IMR-90 (cell line): Measurements from ENCODE around the gene PARD3. TPM values are rescaled to one million over a fixed set of nuclear protein-coding genes. Genes with fewer than 3 reads are reported as not detected.
A peak's percentile ranks its signal among the peaks of the same experiment; 100 is the strongest.

Experiments
- ATAC-seq: fragments of 200-7000 bp; cut with Tn5 transposase; 2 replicates; pipeline ENCODE4 v1.9.1; 2020; ENCODE audit warnings: low read depth, mild to moderate bottlenecking, moderate library complexity
- BruUV-seq: library from RNA; stranded (reverse); fragments of 400-500 nt; replicated peaks from 2 replicates; lab custom pipeline; 2021; lab: Mats Ljungman, UMichigan
- CTCF ChIA-PET: fragments of 300-600 bp; formaldehyde crosslinking; extraction: SDS; loops from one replicate; lab custom pipeline; 2021; ENCODE audit warnings: antibody characterized with exemption; lab: Yijun Ruan, JAX
- POLR2A ChIA-PET: fragments of 300-600 bp; sonication (Branson Sonifier 250); formaldehyde crosslinking; loops from one replicate; lab custom pipeline; 2022; ENCODE audit warnings: antibody characterized with exemption; ENCODE audit not compliant: unreplicated experiment; lab: Charles Lee
- DNase-seq: peaks from one replicate; pipeline ENCODE4 v3.0.0; 2013
- H2AFZ ChIP-seq: replicated peaks from 2 replicates; pipeline ENCODE3; 2013; ENCODE audit warnings: low read length, mild to moderate bottlenecking; ENCODE audit not compliant: poor library complexity
- H2AK5ac ChIP-seq: 2 replicates; pipeline ENCODE4 v1.6.1; 2013; ENCODE audit warnings: low read depth, low read length, inconsistent platforms
- H2AK9ac ChIP-seq: replicated peaks from 2 replicates; pipeline ENCODE3; 2013; ENCODE audit warnings: mild to moderate bottlenecking, low read depth, low read length, moderate library complexity; ENCODE audit not compliant: poor library complexity
- H2BK120ac ChIP-seq: 2 replicates; pipeline ENCODE4 v1.6.1; 2013; ENCODE audit warnings: low read depth, low read length, inconsistent platforms
- H2BK15ac ChIP-seq: 3 replicates; pipeline ENCODE4 v1.6.1; 2013; ENCODE audit warnings: low read depth, low read length, inconsistent platforms
- H2BK20ac ChIP-seq: 2 replicates; pipeline ENCODE4 v1.6.1; 2013; ENCODE audit warnings: low read depth, mild to moderate bottlenecking, inconsistent platforms, low read length, moderate library complexity
- H2BK5ac ChIP-seq: 2 replicates; pipeline ENCODE4 v1.6.1; 2013; ENCODE audit warnings: mild to moderate bottlenecking, low read depth, low read length, inconsistent platforms; ENCODE audit not compliant: poor library complexity, severe bottlenecking
- H3K14ac ChIP-seq: replicated peaks from 2 replicates; pipeline ENCODE4 v1.6.1; 2013; ENCODE audit warnings: low read depth, low read length, inconsistent platforms
- H3K18ac ChIP-seq: 2 replicates; pipeline ENCODE4 v1.6.1; 2013; ENCODE audit warnings: low read depth, low read length, control low read depth
- H3K23ac ChIP-seq: 2 replicates; pipeline ENCODE4 v1.6.1; 2013; ENCODE audit warnings: low read depth, low read length, inconsistent platforms
- H3K27ac ChIP-seq: 2 replicates; pipeline ENCODE4 v1.5.1; 2013; ENCODE audit warnings: mild to moderate bottlenecking, control low read depth, low read length; ENCODE audit not compliant: insufficient read depth
- H3K27me3 ChIP-seq: 2 replicates; pipeline ENCODE4 v1.6.1; 2013; ENCODE audit warnings: low read length; ENCODE audit not compliant: control insufficient read depth, insufficient read depth
- H3K36me3 ChIP-seq: 2 replicates; pipeline ENCODE4 v1.6.1; 2013; ENCODE audit warnings: low read length, mixed read lengths; ENCODE audit not compliant: control insufficient read depth, insufficient read depth
- H3K4ac ChIP-seq: 2 replicates; pipeline ENCODE4 v1.6.1; 2013; ENCODE audit warnings: low read depth, low read length, inconsistent platforms
- H3K4me1 ChIP-seq: 2 replicates; pipeline ENCODE4 v1.6.1; 2013; ENCODE audit warnings: low read length, mixed read lengths; ENCODE audit not compliant: control insufficient read depth, insufficient read depth
- H3K4me2 ChIP-seq: 2 replicates; pipeline ENCODE4 v1.6.1; 2013; ENCODE audit warnings: low read depth, mild to moderate bottlenecking, control low read depth, low read length, moderate library complexity
- H3K4me3 ChIP-seq: 2 replicates; pipeline ENCODE4 v1.5.1; 2013; ENCODE audit warnings: low read depth, mild to moderate bottlenecking, control low read depth, low read length, moderate library complexity; ENCODE audit not compliant: insufficient read depth
- H3K56ac ChIP-seq: 2 replicates; pipeline ENCODE4 v1.6.1; 2013; ENCODE audit warnings: low read length, inconsistent platforms; ENCODE audit not compliant: insufficient read depth; ENCODE audit errors: extremely low read depth
- H3K79me1 ChIP-seq, 2 experiments: 2 replicates each; pipeline ENCODE4 v1.6.1; 2013; ENCODE audit warnings: low read length in 2 of 2, inconsistent platforms in 1 of 2, low read depth in 1 of 2
- H3K9ac ChIP-seq: 2 replicates; pipeline ENCODE4 v1.6.1; 2013; ENCODE audit warnings: low read depth, low read length, control low read depth
- H3K9me1 ChIP-seq: 2 replicates; pipeline ENCODE4 v1.6.1; 2013; ENCODE audit warnings: low read length, inconsistent platforms; ENCODE audit not compliant: insufficient read depth
- H3K9me3 ChIP-seq: 2 replicates; pipeline ENCODE4 v1.6.1; 2013; ENCODE audit warnings: low read length; ENCODE audit not compliant: control insufficient read depth, insufficient read depth
- H4K20me1 ChIP-seq: 2 replicates; pipeline ENCODE4 v1.6.1; 2013; ENCODE audit warnings: low read length, inconsistent platforms; ENCODE audit not compliant: insufficient read depth
- H4K5ac ChIP-seq: 2 replicates; pipeline ENCODE4 v1.6.1; 2013; ENCODE audit warnings: mild to moderate bottlenecking, low read depth, low read length, control low read depth
- H4K8ac ChIP-seq, 2 experiments: 2 replicates each; pipeline ENCODE4 v1.6.1; 2013; ENCODE audit warnings: low read depth in 2 of 2, low read length in 2 of 2, control low read depth in 1 of 2, inconsistent platforms in 1 of 2
- H4K91ac ChIP-seq: 2 replicates; pipeline ENCODE4 v1.6.1; 2013; ENCODE audit warnings: low read depth, low read length, inconsistent platforms; ENCODE audit not compliant: insufficient read depth
- BHLHE40 ChIP-seq: fragments of 150-350 bp; IDR thresholded peaks from 2 replicates; pipeline ENCODE4 v1.6.1; 2016; ENCODE audit warnings: mild to moderate bottlenecking, low read depth, low read length
- CEBPB ChIP-seq: IDR thresholded peaks from 2 replicates; pipeline ENCODE4 v1.6.1; 2012; ENCODE audit warnings: low read depth, low read length, improper control_type of control experiment
- FOS ChIP-seq: fragments of 150-350 bp; IDR thresholded peaks from 2 replicates; pipeline ENCODE4 v1.6.1; 2016; ENCODE audit warnings: low read depth, low read length
- MAFK ChIP-seq: IDR thresholded peaks from 2 replicates; pipeline ENCODE4 v1.6.1; 2012; ENCODE audit warnings: low read depth, low read length, improper control_type of control experiment
- MAZ ChIP-seq: IDR thresholded peaks from 2 replicates; pipeline ENCODE4 v1.6.1; 2012; ENCODE audit warnings: low read depth, mild to moderate bottlenecking, low read length, improper control_type of control experiment, moderate library complexity, borderline replicate concordance
- NFE2L2 ChIP-seq: fragments of 150-350 bp; IDR thresholded peaks from 2 replicates; pipeline ENCODE4 v1.6.1; 2016; ENCODE audit warnings: low read depth, mild to moderate bottlenecking, low read length
- POLR2A ChIP-seq: IDR thresholded peaks from 2 replicates; pipeline ENCODE4 v1.6.1; 2012; ENCODE audit warnings: mild to moderate bottlenecking, low read depth, low read length
- RAD21 ChIP-seq: IDR thresholded peaks from 2 replicates; pipeline ENCODE4 v1.6.1; 2012; ENCODE audit warnings: low read length, improper control_type of control experiment
- RFX5 ChIP-seq: IDR thresholded peaks from 2 replicates; pipeline ENCODE4 v1.8.0; 2012; ENCODE audit warnings: low read depth, mild to moderate bottlenecking, low read length, moderate library complexity
- SMC3 ChIP-seq: fragments of 150-350 bp; IDR thresholded peaks from 2 replicates; pipeline ENCODE4 v1.6.1; 2016; ENCODE audit warnings: low read depth, mild to moderate bottlenecking, antibody characterized with exemption, low read length, moderate library complexity
- USF2 ChIP-seq: fragments of 150-350 bp; IDR thresholded peaks from 2 replicates; pipeline ENCODE4 v1.6.1; 2017; ENCODE audit warnings: mild to moderate bottlenecking, antibody characterized with exemption, low read length, low read depth
- WGBS, 2 experiments: methylation state at CpG; one replicate each; pipeline versions ENCODE4 v1.1.5 to v1.1.7; 2013; ENCODE audit warnings: missing lambda C conversion rate in 2 of 2; ENCODE audit not compliant: insufficient read length in 1 of 2; ENCODE audit errors: extremely low coverage in 2 of 2; 5-methylcytosine and 5-hydroxymethylcytosine counted together
- dilution Hi-C: fragments of 300-500 bp; cut with HindIII; formaldehyde crosslinking; loops from one replicate; pipeline ENCODE4 v1.14.3; 2018; ENCODE audit warnings: low sequenced_read_pairs; ENCODE audit not compliant: unreplicated experiment
- in situ Hi-C: fragments of 300-500 bp; cut with MboI; formaldehyde crosslinking; loops from 3 replicates; pipeline ENCODE4 v1.14.3; 2019; ENCODE audit warnings: low sequenced_read_pairs, inconsistent platforms, mixed read lengths
- intact Hi-C: fragments of 100-400 bp; cut with micrococcal nuclease; formaldehyde crosslinking; loops from 2 replicates; pipeline ENCODE4 v1.10.0; 2022
- polyA plus RNA-seq, 3 experiments: library from polyadenylated mRNA; depleted of rRNA; stranded (reverse); fragments of >200 nt; gene quantifications; 2 replicates each; pipeline ENCODE4 v1.2.3, GENCODE V29; 2012; ENCODE audit warnings: low replicate concordance in 1 of 3
- total RNA-seq: library from RNA; depleted of rRNA; stranded (reverse); fragments of >200 nt; gene quantifications from 2 replicates; pipeline ENCODE4 v1.2.3, GENCODE V29; 2012
- TF ChIP-seq, protein P1 (sequence below): fragments of 150-350 bp; IDR thresholded peaks from 2 replicates; pipeline ENCODE4 v1.6.1; 2016; ENCODE audit warnings: low read depth, mild to moderate bottlenecking, low read length, moderate library complexity, borderline replicate concordance

Gene PARD3
- total and polyA plus RNA-seq, 2 of the 4 experiments (the other 2 are of a cell fraction), result 14.6 to 37.5 TPM

DNA sequence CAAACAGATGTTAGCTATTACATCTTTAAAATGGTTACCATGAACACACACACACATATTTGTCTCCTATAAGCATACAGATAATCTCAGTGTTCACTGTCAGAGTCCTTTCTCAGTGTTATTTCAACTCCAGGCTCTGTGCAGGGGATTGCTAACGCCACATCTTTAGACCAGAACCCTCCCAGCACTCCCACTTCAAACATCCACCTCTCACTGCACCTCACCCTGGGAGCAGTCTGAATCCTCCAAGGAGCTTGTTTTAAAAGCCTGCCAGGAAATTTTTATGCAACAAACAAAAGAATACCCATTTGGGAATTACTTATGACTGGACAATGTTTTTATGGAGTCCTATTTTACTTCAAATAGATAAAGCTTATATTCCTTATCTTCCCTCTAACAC is 107.4 kb downstream of the PARD3 start:
- Histone ChIP-seq H3K4me2 (peak overlapping the region; percentile 62), H4K8ac (peak overlapping the region in 1 of 2 experiments; percentile 66; a peak in 2 of 4 replicates), H2BK20ac (peak overlapping the region; percentile 40), H2BK120ac (peak overlapping the region; percentile 74), H3K14ac (peak overlapping the region; percentile 50; the same call in 1 of the 2 replicates), H3K4ac (peak overlapping the region; percentile 72; the same call in 1 of the 2 replicates), H3K36me3 (no peaks in the 10 kb centered on the region), H4K20me1 (no peaks in the 10 kb centered on the region; the same call in 1 of the 2 replicates), H2AK5ac (peak overlapping the region; percentile 29; the same call in 1 of the 2 replicates), H3K4me3 (no peak overlapping the region), H4K5ac (no peak overlapping the region), H3K9me3 (no peaks in the 10 kb centered on the region), H3K79me1 (peaks cover 41 to 67% of the 10 kb centered on the region in 2 experiments), H3K27ac (peak overlapping the region; percentile 32; the same call in 1 of the 2 replicates), H4K91ac (peak overlapping the region; percentile 67; the same call in 1 of the 2 replicates), H2BK5ac (no peak overlapping the region), H3K23ac (no peak overlapping the region), H3K9ac (no peak overlapping the region), H3K18ac (peak overlapping the region; percentile 20; the same call in 1 of the 2 replicates), H3K4me1 (peaks cover 25% of the 10 kb centered on the region), H2AK9ac (peak overlapping the region; percentile 63), H2BK15ac (0 out of 3 replicates have a peak overlapping the region, but pooled peaks have one; percentile 74), H3K27me3 (no peaks in the 10 kb centered on the region), H3K9me1 (peaks cover 20% of the 10 kb centered on the region), H2AFZ (no peak overlapping the region), H3K56ac (peak overlapping the region; percentile 3; the same call in 1 of the 2 replicates)
- ChIA-PET CTCF (interaction anchor here (0.6 kb wide), 1 partner anchor 207 kb away, joined by 4 read pairs; no protein-coding TSS in a partner anchor), POLR2A (interaction anchor here (0.5 kb wide), 1 partner anchor 51 kb away, joined by 9 read pairs; no protein-coding TSS in a partner anchor)
- DNase-seq (no peak), ATAC-seq (peak; percentile 22)
- intact Hi-C loops (no loop called here), in situ Hi-C loops (no loop called here), dilution Hi-C loops (no loop called here)
- no CpG with 5 or more reads among the region's 1 CpG for WGBS, 2 experiments
- TF ChIP-seq CEBPB (no peak), USF2 (no peak), RFX5 (no peak), MAZ (no peak), BHLHE40 (no peak), MAFK (no peak), FOS (no peak), SMC3 (no peak), RAD21 (no peak), NFE2L2 (no peak), POLR2A (no peak)
- TF ChIP-seq, protein P1, sequence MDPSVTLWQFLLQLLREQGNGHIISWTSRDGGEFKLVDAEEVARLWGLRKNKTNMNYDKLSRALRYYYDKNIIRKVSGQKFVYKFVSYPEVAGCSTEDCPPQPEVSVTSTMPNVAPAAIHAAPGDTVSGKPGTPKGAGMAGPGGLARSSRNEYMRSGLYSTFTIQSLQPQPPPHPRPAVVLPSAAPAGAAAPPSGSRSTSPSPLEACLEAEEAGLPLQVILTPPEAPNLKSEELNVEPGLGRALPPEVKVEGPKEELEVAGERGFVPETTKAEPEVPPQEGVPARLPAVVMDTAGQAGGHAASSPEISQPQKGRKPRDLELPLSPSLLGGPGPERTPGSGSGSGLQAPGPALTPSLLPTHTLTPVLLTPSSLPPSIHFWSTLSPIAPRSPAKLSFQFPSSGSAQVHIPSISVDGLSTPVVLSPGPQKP, result no peak
- BruUV-seq, result no TSS peak
